Measurements from ENCODE around the gene EDEM2.
"Not testable (repeated sequence)": the region's sequence is repeated elsewhere in the genome, so short reads cannot be mapped to it uniquely, and the experiment has no call there.

EDEM2 gene

DNA sequence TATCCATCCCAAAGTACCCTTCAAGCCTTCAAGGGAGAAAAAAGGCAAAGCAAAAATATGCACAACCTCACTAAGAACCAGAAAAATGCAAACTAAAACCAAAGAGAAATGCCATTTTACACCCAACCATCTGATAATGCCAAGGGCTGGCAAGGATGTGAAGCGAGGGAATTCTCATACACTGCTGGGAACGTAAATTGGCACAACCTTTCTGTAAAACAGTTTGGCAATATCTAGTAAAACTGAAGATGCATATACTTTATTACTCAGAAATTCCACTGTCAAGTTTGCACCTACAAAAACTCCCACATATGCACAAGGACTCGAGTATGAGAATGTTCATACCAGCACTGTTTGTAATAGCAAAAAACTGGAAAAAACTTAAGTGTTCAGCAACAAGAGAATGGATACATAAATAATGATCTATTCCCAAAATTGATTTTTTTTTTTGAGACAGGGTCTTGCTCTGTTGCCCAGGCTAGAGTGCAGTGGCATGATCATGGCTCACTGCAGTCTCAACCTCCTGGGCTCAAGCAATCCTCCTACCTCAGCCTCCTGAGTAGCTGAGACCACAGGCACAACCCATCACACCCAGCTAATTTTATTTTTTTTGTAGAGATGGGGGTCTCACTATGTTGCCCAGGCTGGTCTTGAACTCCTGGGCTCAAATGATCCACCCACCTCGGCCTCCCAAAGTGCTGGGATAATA is 21.7 kb upstream of the EDEM2 start:
- not testable (repeated sequence) for DNase-seq

GRCh38 chr20:35167787-35168186 is 20.7 kb upstream of the EDEM2 start:
- DNase-seq = no peak

DNA sequence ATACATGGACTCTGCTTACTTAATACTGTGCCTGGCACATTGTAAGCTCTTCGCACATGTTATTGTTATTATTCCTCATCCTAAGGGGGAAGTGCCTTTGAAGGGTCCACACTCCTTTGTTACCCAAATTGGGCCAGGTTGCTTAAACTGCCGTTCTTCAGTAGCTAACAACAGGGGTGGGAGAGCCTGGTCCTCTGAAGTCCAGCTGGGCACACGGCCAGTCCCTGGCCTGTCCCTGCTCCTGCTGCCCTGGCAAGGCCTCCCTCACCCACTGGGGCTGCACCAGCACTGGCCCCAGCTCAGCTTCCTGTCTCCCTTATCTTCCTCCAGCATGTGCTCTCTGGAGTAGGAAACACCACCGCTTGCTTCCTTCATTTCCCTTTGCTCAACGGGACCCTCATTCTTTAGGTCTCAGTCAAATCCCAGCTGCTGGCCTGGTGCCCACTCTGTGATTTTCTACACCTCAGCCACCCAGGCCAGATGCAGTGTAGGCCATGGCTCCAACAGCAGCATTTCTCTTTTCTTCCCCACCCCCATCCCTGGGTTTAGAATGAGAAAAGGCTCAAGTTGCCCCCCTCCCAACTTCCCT is 19.2 kb upstream of the EDEM2 start:
- no peak for DNase-seq

DNA sequence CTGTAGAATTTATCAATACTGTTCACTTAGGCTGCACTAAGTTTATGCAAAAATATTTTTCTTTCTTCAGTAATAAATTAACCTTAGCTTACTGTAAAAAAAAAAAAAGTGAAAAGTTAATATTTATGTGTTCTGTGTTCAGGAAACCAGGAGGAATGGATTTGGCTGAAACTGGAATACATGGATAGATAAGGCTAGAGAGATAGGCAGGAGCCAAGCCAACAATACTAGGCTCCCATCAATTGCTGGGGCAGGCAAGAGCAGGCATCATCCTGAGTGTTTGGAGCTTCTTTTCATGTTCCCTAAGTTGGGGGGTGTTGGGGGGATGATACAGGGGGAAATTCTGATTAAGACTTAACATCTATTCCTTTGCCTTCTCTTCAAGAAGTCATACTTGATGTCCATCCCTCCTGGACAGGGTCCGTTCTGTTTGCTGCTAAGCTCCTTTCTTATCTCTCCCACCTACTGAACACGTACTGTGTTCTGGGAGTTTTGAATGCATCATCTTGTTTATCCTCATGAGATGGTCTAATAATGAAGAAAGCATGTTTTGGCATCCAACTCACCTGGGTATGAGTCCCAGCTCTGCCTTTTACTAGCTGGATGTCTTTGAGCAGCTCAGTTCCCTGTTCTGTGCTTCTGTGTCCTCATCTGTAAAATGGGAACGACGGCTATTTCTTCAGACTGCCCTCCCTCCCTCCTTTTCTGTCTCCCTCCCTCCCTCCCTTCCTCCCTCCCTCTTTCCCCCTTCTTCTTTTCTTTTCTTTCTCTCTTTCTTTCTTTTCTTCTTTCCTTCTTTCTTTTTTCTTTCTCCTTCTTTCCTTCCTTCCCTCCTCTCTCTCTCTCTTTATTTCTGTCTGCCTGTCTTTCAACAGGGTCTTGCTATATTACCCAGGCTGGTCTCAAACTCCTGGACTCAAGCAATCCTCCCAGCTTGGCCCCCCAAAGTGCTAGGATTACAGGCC is 18.4 kb upstream of the EDEM2 start:
- DNase-seq = no peak

- DNase-seq = not testable (repeated sequence)
These were observed 17.4 kb upstream of the EDEM2 start for GRCh38 chr20:35164531-35164930.

- DNase-seq = not testable (repeated sequence)
These were observed 13.2 kb upstream of the EDEM2 start for GRCh38 chr20:35160341-35160740.

- no peak for DNase-seq
These were observed 9.8 kb upstream of the EDEM2 start for GRCh38 chr20:35156978-35157377.

DNA sequence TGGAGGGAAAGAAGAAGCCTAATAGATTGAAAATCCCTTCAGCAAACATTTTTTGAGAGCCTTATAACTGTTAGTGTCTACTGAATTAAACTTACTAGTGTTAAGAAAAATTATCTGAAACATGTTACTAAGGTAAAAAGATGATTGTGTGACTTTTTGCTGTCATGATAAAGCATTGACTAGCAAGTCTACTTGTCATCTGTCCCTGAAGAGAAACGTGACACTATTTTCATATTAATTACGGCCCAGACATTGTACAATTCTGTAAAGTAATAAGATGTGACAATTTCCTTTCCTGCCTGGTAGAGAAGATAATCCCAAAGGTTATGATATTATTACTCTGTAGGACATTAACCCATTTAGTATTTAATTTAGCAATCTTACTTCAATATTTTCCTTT is 8.8 kb upstream of the EDEM2 start:
- DNase-seq = no peak

DNA sequence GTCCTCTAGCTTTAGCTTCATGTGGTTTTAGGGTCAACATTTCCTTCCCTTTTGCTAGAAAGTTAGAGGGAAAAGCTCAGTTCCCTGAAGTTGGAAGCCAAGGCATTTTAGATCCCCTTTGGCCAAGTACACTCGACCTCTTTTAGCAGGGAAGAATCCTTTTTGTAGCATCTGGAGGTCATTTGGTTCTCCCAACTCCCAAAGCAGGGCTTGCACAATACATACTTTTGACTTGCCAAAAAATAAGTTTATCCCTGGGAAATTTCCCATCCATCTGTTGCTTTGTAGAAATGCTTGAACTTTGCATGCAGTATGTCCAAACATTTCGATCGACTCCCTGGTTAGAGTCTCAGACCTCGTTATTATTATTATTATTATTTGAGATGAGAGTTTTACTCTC is 4.6 kb upstream of the EDEM2 start:
- no peak for DNase-seq

- no peak for DNase-seq
These were observed 3.9 kb upstream of the EDEM2 start for GRCh38 chr20:35150846-35151579.

GRCh38 chr20:35147575-35148071 is 487 bp upstream of the EDEM2 start:
- DNase-seq = not testable (repeated sequence)

- no peak for DNase-seq
These were observed 727 bp downstream of the EDEM2 start for GRCh38 chr20:35146299-35146919.

GRCh38 chr20:35145141-35145564 is 2.0 kb downstream of the EDEM2 start:
- DNase-seq = peak; percentile 59

- no peak for DNase-seq
These were observed 2.4 kb downstream of the EDEM2 start for GRCh38 chr20:35144694-35145093.

DNA sequence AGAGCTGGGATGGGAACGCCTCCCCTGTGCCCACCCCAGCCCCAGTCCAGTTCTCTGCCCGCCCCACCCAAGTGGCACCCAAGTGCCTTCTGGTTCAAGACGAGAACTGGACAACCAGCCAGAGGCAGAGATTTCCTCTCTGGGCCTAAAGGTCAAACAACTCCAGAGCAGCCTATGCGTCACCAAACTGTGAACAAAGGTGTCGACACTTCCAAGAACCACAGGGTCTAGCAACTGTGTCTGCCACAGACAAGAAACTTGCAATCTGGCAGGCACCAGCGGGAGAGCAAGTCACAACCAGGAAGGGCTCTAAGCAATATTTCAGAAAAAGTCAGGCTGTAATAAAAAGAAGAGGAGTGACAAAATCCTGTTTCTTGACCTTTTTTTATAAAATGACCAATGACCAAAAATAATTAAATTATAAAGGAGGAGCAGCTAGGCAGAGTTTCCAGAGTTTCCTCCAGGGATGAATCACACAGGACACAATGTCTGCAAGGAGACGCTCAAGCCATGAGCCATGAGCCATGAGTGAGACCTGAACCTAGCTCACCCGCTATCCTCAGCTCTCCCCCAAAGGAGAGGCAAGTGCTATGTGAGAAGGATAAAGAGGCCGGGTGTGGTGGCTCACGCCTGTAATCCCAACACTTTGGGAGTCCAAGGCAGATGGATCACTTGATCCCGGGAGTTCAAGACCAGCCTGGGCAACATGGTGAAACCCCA is 11.1 kb downstream of the EDEM2 start:
- no peak for DNase-seq

DNA sequence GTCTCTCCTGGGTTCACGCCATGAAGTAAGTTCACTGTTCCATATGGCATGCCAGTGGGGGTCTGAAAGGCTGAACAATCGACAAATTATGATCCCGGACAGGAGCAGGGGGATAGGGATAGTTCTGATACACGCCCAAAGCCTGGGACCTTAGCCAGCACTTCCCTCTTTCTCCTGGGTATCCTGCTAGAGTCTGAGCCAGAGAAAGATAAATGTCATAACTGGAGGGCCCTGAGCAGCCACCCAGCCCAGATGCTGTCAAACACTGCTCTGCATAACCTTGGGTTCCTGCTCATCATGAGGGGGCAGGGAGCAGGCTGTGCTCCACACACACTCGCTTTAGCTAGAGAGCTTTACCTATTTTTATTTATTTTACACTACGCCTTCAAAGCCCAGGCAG is 12.3 kb downstream of the EDEM2 start:
- no peak for DNase-seq

DNA sequence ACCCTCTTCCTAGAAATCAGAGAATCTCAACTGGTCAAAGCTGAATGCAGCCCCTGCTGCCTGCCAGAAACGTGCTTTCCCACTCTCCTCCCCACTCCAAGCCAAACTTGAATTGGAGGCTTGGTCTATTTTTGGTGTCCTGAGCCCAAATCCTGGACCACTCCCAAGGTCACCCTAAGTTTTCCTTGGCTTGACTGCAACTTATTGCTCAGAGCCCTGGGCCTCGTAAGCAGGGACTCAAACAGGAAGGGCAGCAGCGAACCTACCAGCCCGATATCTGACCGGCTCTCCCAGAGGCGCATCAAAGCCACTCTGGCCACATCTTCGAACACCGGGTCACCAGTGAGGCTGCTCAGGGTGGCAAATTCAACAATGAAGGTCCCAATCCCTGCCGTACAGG is 12.7 kb downstream of the EDEM2 start:
- DNase-seq = no peak

DNA sequence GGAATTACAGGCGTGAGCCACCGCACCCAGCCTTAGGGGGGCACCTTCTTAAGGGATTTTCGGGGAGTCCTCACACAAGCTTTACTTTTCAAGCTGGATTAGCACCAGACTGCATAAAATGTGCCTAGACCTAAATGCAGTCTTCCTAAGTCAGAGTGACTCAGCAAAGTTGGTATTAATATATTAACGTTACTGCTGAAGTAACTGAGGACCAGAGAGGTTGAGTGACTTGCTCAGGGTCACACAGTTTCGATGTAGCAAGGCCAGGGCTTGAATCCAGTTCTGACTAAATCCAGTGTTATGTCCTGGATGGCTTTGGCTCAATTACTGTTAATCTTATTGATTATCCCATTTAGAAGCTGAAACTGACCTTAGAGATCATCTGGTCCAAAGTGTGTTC is 13.4 kb downstream of the EDEM2 start:
- DNase-seq = no peak

DNA sequence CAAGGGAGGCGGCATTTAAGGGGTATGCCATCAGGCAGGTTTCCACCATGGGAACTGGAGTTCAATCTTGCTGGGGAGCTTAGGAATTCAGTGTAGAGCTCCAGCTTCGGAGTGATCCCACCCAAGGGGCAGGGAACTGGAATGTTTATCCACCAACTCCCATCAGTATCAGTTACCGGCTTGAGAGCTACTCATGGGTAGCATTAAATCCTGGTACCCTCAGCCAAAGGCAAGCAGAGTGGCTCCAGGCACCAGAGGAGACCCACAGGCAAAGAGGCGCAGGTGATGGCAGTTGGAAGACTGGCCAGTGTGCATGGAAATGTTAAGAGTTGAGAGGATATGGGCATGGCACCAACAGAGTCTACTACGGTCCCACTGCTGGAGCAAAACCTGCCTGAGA is 14.1 kb downstream of the EDEM2 start:
- no peak for DNase-seq

GRCh38 chr20:35131934-35132333 is 15.2 kb downstream of the EDEM2 start:
- no peak for DNase-seq

DNA sequence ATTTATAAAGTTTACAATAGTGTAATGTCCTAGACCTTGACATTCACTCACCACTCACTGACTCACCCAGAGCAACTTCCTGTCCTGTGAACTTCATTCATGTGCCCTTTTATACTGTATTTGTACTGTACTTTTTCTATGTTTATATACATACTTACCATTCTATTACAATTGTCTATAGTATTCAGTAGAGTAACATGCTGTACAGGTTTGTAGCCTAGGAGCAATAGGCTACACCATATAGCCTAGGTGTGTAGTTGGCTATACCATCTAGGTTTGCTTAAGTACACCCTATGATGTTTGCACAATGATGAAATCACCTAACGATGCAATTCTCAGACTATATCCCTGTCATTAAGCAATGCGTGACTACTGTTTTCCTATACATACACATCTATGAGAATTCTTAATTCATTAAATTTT is 17.5 kb downstream of the EDEM2 start:
- DNase-seq = no peak

GRCh38 chr20:35125753-35126152 is 21.4 kb downstream of the EDEM2 start:
- DNase-seq = no peak

Measured in NCI-H1105 (cell line).